ENCODE data around the gene GULP1.

Gene GULP1

DNA sequence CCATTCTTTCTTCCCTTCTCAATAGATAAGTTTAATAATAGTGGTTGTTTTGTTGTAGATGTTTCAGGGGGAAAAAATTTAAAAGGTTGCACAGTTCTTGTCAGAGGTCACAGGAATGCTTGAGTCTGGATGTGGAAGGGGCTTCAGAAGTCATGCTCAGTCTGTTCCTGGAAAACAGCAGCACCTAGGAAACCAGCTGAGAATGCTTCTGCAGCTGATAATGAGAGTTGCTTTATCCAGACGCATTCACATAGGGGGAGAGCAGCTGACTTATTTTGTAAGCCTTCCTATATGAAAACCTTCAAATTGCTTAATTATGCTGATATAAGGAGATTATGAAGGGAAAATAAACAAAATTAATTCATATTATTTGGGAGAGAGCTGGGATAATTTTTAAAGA, 235.5 kb downstream of the GULP1 start:
- Histone ChIP-seq H3K36me3 (ENCODE audit: control insufficient read depth in 2 of 2, insufficient read depth in 1 of 2, low read length in 2 of 2) (peaks cover 0 to 4% of the 10 kb centered on the region in 2 experiments; a peak in 1 of 3 replicates), H3K4me3 (ENCODE audit: low read depth, low read length) (no peak overlapping the region), H3K27ac (ENCODE audit: extremely low read depth, low read depth, low read length) (no peak overlapping the region), H3K4me1 (ENCODE audit: control insufficient read depth, insufficient read depth, low read length) (no peaks in the 10 kb centered on the region), H3K9me3 (ENCODE audit: control insufficient read depth, insufficient read depth, low read depth, low read length) (no peaks in the 10 kb centered on the region)
- CTCF ChIA-PET = interaction anchor here (0.6 to 3.7 kb wide), 6 partner anchors 352 to 946 kb away, joined by 3 to 25 read pairs (median 4); no protein-coding TSS in a partner anchor
- no peak for TF ChIP-seq GLI2 (tag by site-specific recombination; IDR thresholded peaks at IDR 0.05; ENCODE audit: borderline replicate concordance, low read depth)
- TF ChIP-seq ZNF2 (tag by site-specific recombination; IDR thresholded peaks at IDR 0.05) = no peak
- POLR2A ChIA-PET = no interaction called here

DNA sequence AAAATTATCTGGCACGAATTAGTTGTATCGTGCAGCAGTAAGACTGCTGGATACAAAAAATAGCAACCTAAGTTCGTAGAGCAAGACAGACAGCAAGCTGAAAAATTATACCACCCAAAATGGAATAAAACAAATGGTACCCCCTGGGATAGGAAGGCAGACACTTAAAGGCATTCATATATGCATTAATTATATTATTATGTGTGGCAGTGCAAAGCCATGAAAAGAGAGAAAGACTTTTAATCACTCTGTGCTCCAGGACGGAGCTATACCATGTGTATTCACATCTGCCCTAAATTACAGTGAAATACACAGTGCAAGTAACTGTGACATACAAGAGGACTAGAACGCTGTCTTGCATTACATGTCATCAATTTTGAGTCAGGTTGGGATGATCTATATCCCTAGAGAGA, 235.9 kb downstream of the GULP1 start:
- no peaks in the 10 kb centered on the region for H3K4me1 ChIP-seq (ENCODE audit: control insufficient read depth, insufficient read depth, low read length)
- H3K27ac ChIP-seq (ENCODE audit: extremely low read depth, low read depth, low read length) = no peak overlapping the region
- CTCF ChIA-PET = interaction anchor here (0.6 to 3.7 kb wide), 5 partner anchors 351 to 946 kb away, joined by 3 to 25 read pairs (median 4); no protein-coding TSS in a partner anchor
- peaks cover 0 to 4% of the 10 kb centered on the region in 2 experiments; a peak in 1 of 3 replicates for H3K36me3 ChIP-seq (ENCODE audit: control insufficient read depth in 2 of 2, insufficient read depth in 1 of 2, low read length in 2 of 2)
- H3K4me3 ChIP-seq (ENCODE audit: low read depth, low read length) = no peak overlapping the region
- H3K9me3 ChIP-seq (ENCODE audit: control insufficient read depth, insufficient read depth, low read depth, low read length) = no peaks in the 10 kb centered on the region
- POLR2A ChIA-PET = no interaction called here
- no peak for TF ChIP-seq ZBTB21 (tag by site-specific recombination; IDR thresholded peaks at IDR 0.05)
- TF ChIP-seq ZBTB8A (tag by site-specific recombination; IDR thresholded peaks at IDR 0.05) = no peak
- TF ChIP-seq YY1 (tag by site-specific recombination; IDR thresholded peaks at IDR 0.05) = no peak
- no peak for TF ChIP-seq ZNF596 (tag by site-specific recombination; IDR thresholded peaks at IDR 0.05)
- no peak for TF ChIP-seq ZFP3 (tag by site-specific recombination; IDR thresholded peaks at IDR 0.05; ENCODE audit: low read depth)
- no peak for TF ChIP-seq ZSCAN30 (tag by site-specific recombination; IDR thresholded peaks at IDR 0.05)
- TF ChIP-seq ZNF146 (tag by site-specific recombination; IDR thresholded peaks at IDR 0.05) = no peak
- no peak for TF ChIP-seq GLI4 (tag by site-specific recombination; IDR thresholded peaks at IDR 0.05)
- TF ChIP-seq ZNF155 (tag by site-specific recombination; IDR thresholded peaks at IDR 0.05) = no peak
- TF ChIP-seq ZNF366 (tag by site-specific recombination; conservative IDR thresholded peaks at IDR 0.05) = no peak
- no peak for TF ChIP-seq ZNF350 (tag by site-specific recombination; IDR thresholded peaks at IDR 0.05)

DNA sequence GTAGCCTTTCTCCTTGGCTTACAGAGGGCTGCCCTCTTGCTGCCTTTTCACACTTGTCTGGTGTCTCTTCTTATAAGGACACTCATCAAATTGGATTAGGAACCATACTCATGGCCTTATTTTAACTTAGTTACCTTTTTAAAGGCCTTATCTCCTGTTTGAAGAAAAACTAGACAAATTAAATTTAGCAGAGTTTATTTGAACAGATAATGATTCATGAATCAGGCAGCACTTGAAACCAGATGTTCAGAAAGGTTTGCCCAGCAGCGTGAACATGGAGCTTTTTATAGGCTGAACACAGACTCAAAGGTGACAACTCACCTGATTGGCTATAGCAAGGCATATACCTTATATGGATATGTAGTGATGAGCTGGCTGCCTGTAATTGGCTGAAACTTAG, 238.0 kb downstream of the GULP1 start:
- H3K9me3 ChIP-seq (ENCODE audit: control insufficient read depth, insufficient read depth, low read depth, low read length) = no peaks in the 10 kb centered on the region
- H3K4me3 ChIP-seq (ENCODE audit: low read depth, low read length) = no peak overlapping the region
- H3K4me1 ChIP-seq (ENCODE audit: control insufficient read depth, insufficient read depth, low read length) = no peaks in the 10 kb centered on the region
- CTCF ChIA-PET = no interaction called here
- H3K36me3 ChIP-seq (ENCODE audit: control insufficient read depth in 2 of 2, insufficient read depth in 1 of 2, low read length in 2 of 2) = peaks cover 0 to 4% of the 10 kb centered on the region in 2 experiments; a peak in 1 of 3 replicates
- TF ChIP-seq TRIM28 (IDR thresholded peaks at IDR 0.05; ENCODE audit: borderline replicate concordance, low read length) = no peak
- no peak for TF ChIP-seq OVOL3 (tag by site-specific recombination; IDR thresholded peaks at IDR 0.05)
- TF ChIP-seq ZNF549 (tag by site-specific recombination; IDR thresholded peaks at IDR 0.05) = peak; percentile 72; the same call in 1 of the 2 replicates
- TF ChIP-seq GFI1B (tag by site-specific recombination; IDR thresholded peaks at IDR 0.05) = no peak
- TF ChIP-seq ZNF2 (tag by site-specific recombination; IDR thresholded peaks at IDR 0.05) = no peak
- TF ChIP-seq, protein P1, sequence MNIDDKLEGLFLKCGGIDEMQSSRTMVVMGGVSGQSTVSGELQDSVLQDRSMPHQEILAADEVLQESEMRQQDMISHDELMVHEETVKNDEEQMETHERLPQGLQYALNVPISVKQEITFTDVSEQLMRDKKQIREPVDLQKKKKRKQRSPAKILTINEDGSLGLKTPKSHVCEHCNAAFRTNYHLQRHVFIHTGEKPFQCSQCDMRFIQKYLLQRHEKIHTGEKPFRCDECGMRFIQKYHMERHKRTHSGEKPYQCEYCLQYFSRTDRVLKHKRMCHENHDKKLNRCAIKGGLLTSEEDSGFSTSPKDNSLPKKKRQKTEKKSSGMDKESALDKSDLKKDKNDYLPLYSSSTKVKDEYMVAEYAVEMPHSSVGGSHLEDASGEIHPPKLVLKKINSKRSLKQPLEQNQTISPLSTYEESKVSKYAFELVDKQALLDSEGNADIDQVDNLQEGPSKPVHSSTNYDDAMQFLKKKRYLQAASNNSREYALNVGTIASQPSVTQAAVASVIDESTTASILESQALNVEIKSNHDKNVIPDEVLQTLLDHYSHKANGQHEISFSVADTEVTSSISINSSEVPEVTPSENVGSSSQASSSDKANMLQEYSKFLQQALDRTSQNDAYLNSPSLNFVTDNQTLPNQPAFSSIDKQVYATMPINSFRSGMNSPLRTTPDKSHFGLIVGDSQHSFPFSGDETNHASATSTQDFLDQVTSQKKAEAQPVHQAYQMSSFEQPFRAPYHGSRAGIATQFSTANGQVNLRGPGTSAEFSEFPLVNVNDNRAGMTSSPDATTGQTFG (tag by site-specific recombination; IDR thresholded peaks at IDR 0.05; ENCODE audit: borderline replicate concordance) = no peak
- TF ChIP-seq ZNF23 (tag by site-specific recombination; IDR thresholded peaks at IDR 0.05; ENCODE audit: borderline replicate concordance) = no peak
- POLR2A ChIA-PET = no interaction called here
- H3K27ac ChIP-seq (ENCODE audit: extremely low read depth, low read depth, low read length) = no peak overlapping the region

All from HEK293 (cell line).